Peyer's patch (tissue), 4 donors: ENCODE data around the gene EPC2. TPM values are rescaled to one million over a fixed set of nuclear protein-coding genes. Genes with fewer than 3 reads are reported as not detected.

Experiments
- DNase-seq, 3 donors: peaks; one replicate each; pipeline ENCODE4 v3.0.0-alpha.2; 2017 to 2019
- H3K27ac ChIP-seq, 4 donors: fragments of 200-600 bp; sonication (generic); one replicate each; pipeline ENCODE4 v1.5.1; 2016 to 2019
- H3K27me3 ChIP-seq, 2 donors: fragments of 200-600 bp; sonication (generic); one replicate each; pipeline ENCODE4 v1.5.1; 2019
- H3K36me3 ChIP-seq, 3 donors: fragments of 200-600 bp; sonication (generic); one replicate each; pipeline ENCODE4 v1.5.1; 2016 to 2019
- H3K4me1 ChIP-seq, 4 donors: fragments of 200-600 bp; sonication (generic); one replicate each; pipeline ENCODE4 v1.5.1; 2016 to 2019
- H3K4me3 ChIP-seq, 4 donors: fragments of 200-600 bp; sonication (generic); 1 replicate in 3 of 4; 2 replicates in 1 of 4; pipeline ENCODE4 v1.5.1; 2016 to 2019; ENCODE audit warnings: mild to moderate bottlenecking in 1 of 4
- H3K9me3 ChIP-seq, 4 donors: fragments of 200-600 bp; sonication (generic); one replicate each; pipeline ENCODE4 v1.5.1; 2016 to 2019; ENCODE audit warnings: mild to moderate bottlenecking in 1 of 4
- POLR2A ChIP-seq, 2 donors: fragments of 450-650 bp; IDR thresholded peaks; one replicate each; pipeline ENCODE4 v1.5.1; 2017; ENCODE audit warnings: antibody characterized with exemption in 2 of 2, mild to moderate bottlenecking in 2 of 2, moderate library complexity in 2 of 2
- total RNA-seq, 4 donors: library from RNA; depleted of rRNA; stranded (reverse); fragments of >200 nt; gene quantifications; one replicate each; pipeline ENCODE4 v1.1.0, GENCODE V29; 2016
- TF ChIP-seq, protein P1 (sequence below), 6 experiments: fragments of 450-650 bp in 4 of 6; fragments of 200-600 bp in 2 of 6; sonication (generic) in 1 of 6; IDR thresholded peaks; one replicate each; pipeline ENCODE4 v1.5.1; 2017 to 2019; ENCODE audit warnings: antibody characterized with exemption in 6 of 6, mild to moderate bottlenecking in 3 of 6, moderate library complexity in 1 of 6

Gene EPC2
- total RNA-seq, 4 donors from 2014 or later: 22.6 to 70.1 (median 28.3) TPM

- Histone ChIP-seq H3K36me3 (no peaks in the 10 kb centered on the region), H3K4me1 (no peaks in the 10 kb centered on the region), H3K27ac (no peak overlapping the region), H3K4me3 (no peak overlapping the region), H3K27me3 (no peaks in the 10 kb centered on the region), H3K9me3 (no peaks in the 10 kb centered on the region)
- TF ChIP-seq, protein P1, sequence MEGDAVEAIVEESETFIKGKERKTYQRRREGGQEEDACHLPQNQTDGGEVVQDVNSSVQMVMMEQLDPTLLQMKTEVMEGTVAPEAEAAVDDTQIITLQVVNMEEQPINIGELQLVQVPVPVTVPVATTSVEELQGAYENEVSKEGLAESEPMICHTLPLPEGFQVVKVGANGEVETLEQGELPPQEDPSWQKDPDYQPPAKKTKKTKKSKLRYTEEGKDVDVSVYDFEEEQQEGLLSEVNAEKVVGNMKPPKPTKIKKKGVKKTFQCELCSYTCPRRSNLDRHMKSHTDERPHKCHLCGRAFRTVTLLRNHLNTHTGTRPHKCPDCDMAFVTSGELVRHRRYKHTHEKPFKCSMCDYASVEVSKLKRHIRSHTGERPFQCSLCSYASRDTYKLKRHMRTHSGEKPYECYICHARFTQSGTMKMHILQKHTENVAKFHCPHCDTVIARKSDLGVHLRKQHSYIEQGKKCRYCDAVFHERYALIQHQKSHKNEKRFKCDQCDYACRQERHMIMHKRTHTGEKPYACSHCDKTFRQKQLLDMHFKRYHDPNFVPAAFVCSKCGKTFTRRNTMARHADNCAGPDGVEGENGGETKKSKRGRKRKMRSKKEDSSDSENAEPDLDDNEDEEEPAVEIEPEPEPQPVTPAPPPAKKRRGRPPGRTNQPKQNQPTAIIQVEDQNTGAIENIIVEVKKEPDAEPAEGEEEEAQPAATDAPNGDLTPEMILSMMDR (IDR thresholded peaks at IDR 0.05): no peak
- no peak for TF ChIP-seq POLR2A (IDR thresholded peaks at IDR 0.05)
- no peak for DNase-seq
Measured at GRCh38 chr2:148796735-148797512, 152.4 kb downstream of the EPC2 start.

DNA sequence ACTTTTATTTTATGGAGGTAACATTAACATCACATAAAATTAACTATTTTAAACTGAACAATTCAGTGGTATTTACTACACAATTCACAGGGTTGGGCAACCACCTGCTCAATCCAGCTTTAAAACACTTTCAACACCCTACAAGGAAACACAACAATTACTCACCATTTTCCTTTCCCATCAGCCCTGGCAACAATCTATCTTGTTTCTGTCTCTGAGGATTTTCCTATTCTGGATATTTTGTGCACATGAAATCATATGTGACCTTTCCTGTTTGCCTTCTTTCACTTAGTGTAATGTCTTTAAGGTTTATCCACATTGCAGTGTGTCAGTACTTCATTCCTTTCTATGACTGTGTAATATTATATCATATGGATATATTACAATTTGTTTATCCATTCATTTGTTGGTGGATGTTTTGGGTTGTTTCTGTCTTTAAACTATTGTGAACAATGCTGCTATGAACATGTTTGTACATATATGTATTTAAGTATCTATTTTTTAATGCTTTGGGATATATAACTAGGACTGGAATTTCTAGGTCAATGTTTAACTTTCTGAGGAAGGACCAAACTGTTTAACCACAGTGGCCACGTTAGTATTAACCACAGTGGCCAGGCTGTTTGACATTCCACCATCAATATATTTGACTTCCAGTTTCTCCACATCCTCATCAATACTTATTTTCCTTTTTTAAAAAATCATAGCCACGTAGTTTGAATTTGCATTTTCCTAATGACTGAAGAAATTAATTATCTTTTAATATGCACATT lies 158.1 kb downstream of the EPC2 start:
- Histone ChIP-seq H3K4me3 (no peak overlapping the region), H3K27me3 (no peaks in the 10 kb centered on the region), H3K9me3 (no peaks in the 10 kb centered on the region), H3K27ac (no peak overlapping the region), H3K36me3 (no peaks in the 10 kb centered on the region), H3K4me1 (no peaks in the 10 kb centered on the region)
- DNase-seq: no peak
- no peak for TF ChIP-seq POLR2A (IDR thresholded peaks at IDR 0.05)
- TF ChIP-seq, protein P1 (IDR thresholded peaks at IDR 0.05): no peak

DNA sequence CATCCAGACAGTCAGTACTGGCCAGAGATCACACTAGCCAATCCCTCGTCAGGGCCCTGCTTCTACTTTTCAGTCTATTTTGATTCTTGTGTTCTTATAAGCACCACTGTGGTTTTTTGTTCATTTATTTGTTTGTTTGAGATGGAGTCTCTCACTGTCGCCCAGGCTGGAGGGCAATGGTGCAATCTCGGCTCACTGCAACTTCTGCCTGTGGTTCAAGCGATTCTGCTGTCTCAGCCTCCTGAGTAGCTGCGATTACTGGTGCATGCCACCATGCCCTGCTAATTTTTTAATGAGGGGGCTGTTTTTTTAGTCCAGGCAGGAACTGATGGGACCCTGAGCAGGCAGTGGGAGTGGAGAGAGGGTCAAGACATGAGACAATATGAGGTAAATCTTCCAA lies 165.5 kb downstream of the EPC2 start:
- Histone ChIP-seq H3K9me3 (no peaks in the 10 kb centered on the region), H3K27me3 (no peaks in the 10 kb centered on the region), H3K4me3 (no peak overlapping the region), H3K36me3 (no peaks in the 10 kb centered on the region), H3K27ac (no peak overlapping the region), H3K4me1 (peaks cover 0 to 8% (median 0%) of the 10 kb centered on the region in 4 donors)
- DNase-seq: no peak
- TF ChIP-seq, protein P1 (IDR thresholded peaks at IDR 0.05): no peak
- TF ChIP-seq POLR2A (IDR thresholded peaks at IDR 0.05): no peak

- no peaks in the 10 kb centered on the region for H3K36me3 ChIP-seq
- H3K9me3 ChIP-seq: no peaks in the 10 kb centered on the region
- H3K4me3 ChIP-seq: no peak overlapping the region
- DNase-seq: no peak
- no peaks in the 10 kb centered on the region for H3K27me3 ChIP-seq
- H3K27ac ChIP-seq: no peak overlapping the region
- H3K4me1 ChIP-seq: peaks cover 0 to 8% (median 0%) of the 10 kb centered on the region in 4 donors
- no peak for TF ChIP-seq POLR2A (IDR thresholded peaks at IDR 0.05)
- TF ChIP-seq, protein P1 (IDR thresholded peaks at IDR 0.05): no peak
Measured at GRCh38 chr2:148812306-148812705, 167.8 kb downstream of the EPC2 start.

GRCh38 chr2:148813603-148814065 lies 169.1 kb downstream of the EPC2 start:
- no peak overlapping the region for H3K27ac ChIP-seq
- TF ChIP-seq POLR2A (IDR thresholded peaks at IDR 0.05): no peak
- TF ChIP-seq, protein P1 (IDR thresholded peaks at IDR 0.05): peak in 2 of 6 experiments; percentile 21 to 22
- H3K36me3 ChIP-seq: no peaks in the 10 kb centered on the region
- H3K27me3 ChIP-seq: no peaks in the 10 kb centered on the region
- H3K4me1 ChIP-seq: peaks cover 0 to 8% (median 0%) of the 10 kb centered on the region in 4 donors
- H3K9me3 ChIP-seq: no peaks in the 10 kb centered on the region
- peak in 2 of 3 donors; percentile 35 to 74 for DNase-seq
- H3K4me3 ChIP-seq: no peak overlapping the region
